Epithelial cell of proximal tubule (primary cell): Measurements from ENCODE around the gene ATP8A2. TPM values are rescaled to one million over a fixed set of nuclear protein-coding genes. Genes with fewer than 3 reads are reported as not detected.
A peak's percentile ranks its signal among the peaks of the same experiment; 100 is the strongest.

Experiments used
- DNase-seq: peaks from one replicate; pipeline ENCODE4 v3.0.0-alpha.2; 2011; ENCODE audit warnings: low read depth
- H3K4me3 ChIP-seq: 2 replicates; pipeline ENCODE4 v1.5.1; 2011; ENCODE audit warnings: low read depth, mild to moderate bottlenecking, low read length
- CTCF ChIP-seq: conservative IDR thresholded peaks from 2 replicates; pipeline ENCODE4 v1.5.1; 2012; ENCODE audit warnings: low read depth, mild to moderate bottlenecking, low read length
- total RNA-seq: library from RNA; depleted of rRNA; stranded (reverse); fragments of >200 nt; gene quantifications from 2 replicates; pipeline ENCODE4 v1.2.3, GENCODE V29; 2015

The ATP8A2 gene
- total RNA-seq, 1 donor from 2014 or later, result 2.2 TPM

GRCh38 chr13:26017196-26017921 lies 645.6 kb downstream of the ATP8A2 start:
- TF ChIP-seq CTCF, result no peak
- no peak overlapping the region for H3K4me3 ChIP-seq
- no peak for DNase-seq

GRCh38 chr13:26017932-26018665 lies 646.3 kb downstream of the ATP8A2 start:
- DNase-seq, result no peak
- TF ChIP-seq CTCF, result no peak
- no peak overlapping the region for H3K4me3 ChIP-seq

GRCh38 chr13:26019251-26019650 lies 647.5 kb downstream of the ATP8A2 start:
- no peak for TF ChIP-seq CTCF
- DNase-seq, result no peak
- peak overlapping the region; percentile 26 for H3K4me3 ChIP-seq

- TF ChIP-seq CTCF, result no peak
- peak; percentile 100 for DNase-seq
- H3K4me3 ChIP-seq, result peak overlapping the region; percentile 26
Measured at GRCh38 chr13:26019881-26020870, 648.4 kb downstream of the ATP8A2 start.

GRCh38 chr13:26020891-26021290 lies 649.1 kb downstream of the ATP8A2 start:
- no peak overlapping the region for H3K4me3 ChIP-seq
- no peak for TF ChIP-seq CTCF
- DNase-seq, result no peak

GRCh38 chr13:26021516-26021915 lies 649.7 kb downstream of the ATP8A2 start:
- TF ChIP-seq CTCF, result no peak
- H3K4me3 ChIP-seq, result no peak overlapping the region
- no peak for DNase-seq
